Liver (tissue), 9 donors: ENCODE results near the gene PAIP2B. TPM values are rescaled to one million over a fixed set of nuclear protein-coding genes. Genes with fewer than 3 reads are reported as not detected.
"Not testable (repeated sequence)": the region's sequence is repeated elsewhere in the genome, so short reads cannot be mapped to it uniquely, and the experiment has no call there.

Experiments
- DNase-seq: peaks from one replicate; pipeline ENCODE4 v3.0.0-alpha.2; 2017; ENCODE audit warnings: low spot score
- H3K27ac ChIP-seq, 2 donors: one replicate each; pipeline ENCODE4 v1.7.0; 2013; ENCODE audit warnings: inconsistent platforms in 2 of 2, low read length in 2 of 2, control low read depth in 1 of 2, low read depth in 1 of 2, mild to moderate bottlenecking in 1 of 2
- H3K27me3 ChIP-seq, 4 donors: one replicate each; pipeline versions ENCODE4 v1.6.1 to v1.7.0; 2013; ENCODE audit warnings: low read length in 3 of 4, inconsistent platforms in 1 of 4, mild to moderate bottlenecking in 1 of 4, moderate library complexity in 1 of 4; ENCODE audit not compliant: control insufficient read depth in 4 of 4, insufficient read depth in 4 of 4
- H3K36me3 ChIP-seq, 4 donors: one replicate each; pipeline versions ENCODE4 v1.6.1 to v1.7.0; 2013; ENCODE audit warnings: low read length in 3 of 4, mild to moderate bottlenecking in 3 of 4, low read depth in 1 of 4, moderate library complexity in 1 of 4; ENCODE audit not compliant: control insufficient read depth in 4 of 4, insufficient read depth in 3 of 4
- H3K4me1 ChIP-seq, 4 donors: one replicate each; pipeline versions ENCODE4 v1.6.1 to v1.7.0; 2013; ENCODE audit warnings: low read length in 3 of 4, mild to moderate bottlenecking in 3 of 4, moderate library complexity in 1 of 4; ENCODE audit not compliant: control insufficient read depth in 4 of 4, insufficient read depth in 4 of 4
- H3K4me3 ChIP-seq, 3 donors: one replicate each; pipeline versions ENCODE4 v1.6.1 to v1.7.0; 2013; ENCODE audit warnings: low read length in 3 of 3, control low read depth in 1 of 3, low read depth in 1 of 3, mild to moderate bottlenecking in 1 of 3
- H3K9ac ChIP-seq, 2 donors: one replicate each; pipeline ENCODE4 v1.7.0; 2013; ENCODE audit warnings: low read length in 2 of 2, mild to moderate bottlenecking in 2 of 2, moderate library complexity in 2 of 2, control low read depth in 1 of 2, low read depth in 1 of 2
- H3K9me3 ChIP-seq, 4 donors: one replicate each; pipeline versions ENCODE4 v1.6.1 to v1.7.0; 2013; ENCODE audit warnings: low read length in 3 of 4; ENCODE audit not compliant: control insufficient read depth in 4 of 4
- ATF3 ChIP-seq: IDR thresholded peaks from 2 replicates; pipeline ENCODE4 v1.6.1; 2016; ENCODE audit warnings: antibody characterized with exemption
- FOXA1 ChIP-seq: IDR thresholded peaks from 2 replicates; pipeline ENCODE4 v1.6.1; 2016; ENCODE audit warnings: antibody characterized with exemption
- FOXA2 ChIP-seq: IDR thresholded peaks from 2 replicates; pipeline ENCODE4 v1.6.1; 2016; ENCODE audit warnings: antibody characterized with exemption
- GABPA ChIP-seq, 2 donors: IDR thresholded peaks in 1 of 2; conservative IDR thresholded peaks in 1 of 2; 2 replicates each; pipeline ENCODE4 v1.6.1; 2016; ENCODE audit warnings: antibody characterized with exemption in 2 of 2, mild to moderate bottlenecking in 1 of 2, moderate library complexity in 1 of 2
- HNF4G ChIP-seq: IDR thresholded peaks from 2 replicates; pipeline ENCODE4 v1.6.1; 2016; ENCODE audit warnings: antibody characterized with exemption
- JUND ChIP-seq, 2 donors: IDR thresholded peaks; 2 replicates each; pipeline ENCODE4 v1.6.1; 2016; ENCODE audit warnings: antibody characterized with exemption in 2 of 2
- NR2F2 ChIP-seq: IDR thresholded peaks from 2 replicates; pipeline ENCODE4 v1.6.1; 2016; ENCODE audit warnings: antibody characterized with exemption
- RAD21 ChIP-seq, 2 donors: IDR thresholded peaks; 2 replicates each; pipeline ENCODE4 v1.6.1; 2016; ENCODE audit warnings: antibody characterized with exemption in 2 of 2, mild to moderate bottlenecking in 2 of 2
- SP1 ChIP-seq: IDR thresholded peaks from 2 replicates; pipeline ENCODE4 v1.6.1; 2018; ENCODE audit warnings: antibody characterized with exemption, mild to moderate bottlenecking
- WGBS: extraction: QIAGEN DNeasy Blood & Tissue Kit; methylation state at CpG from one replicate; pipeline ENCODE4 v1.1.7; 2013; 5-methylcytosine and 5-hydroxymethylcytosine counted together
- polyA plus RNA-seq, 2 donors: library from polyadenylated mRNA; stranded (reverse) in 1 of 2; unstranded in 1 of 2; fragments of 200-250 nt in 1 of 2; fragments of >200 nt in 1 of 2; fragmentation: Nextera tagmentation in 1 of 2; extraction: Ambion mirVana in 1 of 2; gene quantifications; one replicate each; pipeline versions ENCODE4 v1.2.1 to v1.2.3, GENCODE V29; 2013 to 2015
- total RNA-seq, 2 donors: library from RNA; depleted of rRNA; stranded (reverse); fragments of >200 nt; gene quantifications; one replicate each; pipeline ENCODE4 v1.2.3, GENCODE V29; 2014
- TF ChIP-seq, protein P1 (sequence below): IDR thresholded peaks from 2 replicates; pipeline ENCODE4 v1.6.1; 2016; ENCODE audit warnings: antibody characterized with exemption
- TF ChIP-seq, protein P2 (sequence below): IDR thresholded peaks from 2 replicates; pipeline ENCODE4 v1.6.1; 2016; ENCODE audit warnings: antibody characterized with exemption, mild to moderate bottlenecking
- donor health status: healthy.
- donor health status: healthy.
- donor health status: healthy.
- donor health status: healthy.
- donor health status: healthy.

PAIP2B gene
- total and polyA plus RNA-seq, 4 donors = 4.8 to 28.6 (median 10.6) TPM

DNA sequence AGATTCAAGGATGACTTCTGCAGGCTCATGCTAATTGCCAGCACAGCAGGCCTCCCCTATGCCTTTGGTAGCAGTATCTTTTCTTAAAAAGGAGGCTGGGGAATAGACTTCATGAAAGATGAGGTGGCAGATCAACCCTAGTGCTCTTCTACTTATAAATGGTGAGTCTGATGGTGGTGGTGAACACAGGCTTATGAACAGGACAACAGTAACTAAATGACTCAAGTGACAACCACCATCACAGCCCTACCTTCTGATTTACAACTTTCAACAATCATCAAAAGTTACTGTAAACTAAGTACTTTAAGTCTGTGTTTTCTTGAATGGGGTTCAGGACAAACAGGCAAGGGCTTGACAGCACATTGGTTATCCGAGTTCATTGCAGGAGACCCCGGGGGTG, 39.3 kb downstream of the PAIP2B start:
- 85% methylated on average over 2 of the region's 2 CpGs for WGBS
- no peak for DNase-seq
- H3K9ac ChIP-seq = no peak overlapping the region
- peaks cover 0 to 9% (median 6%) of the 10 kb centered on the region in 4 donors for H3K36me3 ChIP-seq
- H3K9me3 ChIP-seq = no peaks in the 10 kb centered on the region
- H3K4me1 ChIP-seq = no peaks in the 10 kb centered on the region
- no peaks in the 10 kb centered on the region for H3K27me3 ChIP-seq
- TF ChIP-seq SP1 (no peak), ATF3 (no peak)
- no peak overlapping the region for H3K27ac ChIP-seq
- no peak overlapping the region for H3K4me3 ChIP-seq

GRCh38 chr2:71186973-71187372, 39.9 kb downstream of the PAIP2B start:
- no peaks in the 10 kb centered on the region for H3K4me1 ChIP-seq
- no peak overlapping the region for H3K9ac ChIP-seq
- WGBS = 87% methylated on average over 1 of the region's 1 CpG
- H3K27ac ChIP-seq = no peak overlapping the region
- H3K36me3 ChIP-seq = peaks cover 0 to 9% (median 6%) of the 10 kb centered on the region in 4 donors
- DNase-seq = no peak
- H3K27me3 ChIP-seq = no peaks in the 10 kb centered on the region
- H3K9me3 ChIP-seq = no peaks in the 10 kb centered on the region
- TF ChIP-seq FOXA1 (no peak), NR2F2 (no peak), GABPA (IDR thresholded peaks at IDR 0.05 in 1 of 2, conservative IDR thresholded peaks at IDR 0.05 in 1 of 2) (no peak), FOXA2 (no peak), HNF4G (no peak), ATF3 (no peak), SP1 (no peak)
- TF ChIP-seq, protein P1, sequence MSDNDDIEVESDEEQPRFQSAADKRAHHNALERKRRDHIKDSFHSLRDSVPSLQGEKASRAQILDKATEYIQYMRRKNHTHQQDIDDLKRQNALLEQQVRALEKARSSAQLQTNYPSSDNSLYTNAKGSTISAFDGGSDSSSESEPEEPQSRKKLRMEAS = no peak
- no peak overlapping the region for H3K4me3 ChIP-seq

DNA sequence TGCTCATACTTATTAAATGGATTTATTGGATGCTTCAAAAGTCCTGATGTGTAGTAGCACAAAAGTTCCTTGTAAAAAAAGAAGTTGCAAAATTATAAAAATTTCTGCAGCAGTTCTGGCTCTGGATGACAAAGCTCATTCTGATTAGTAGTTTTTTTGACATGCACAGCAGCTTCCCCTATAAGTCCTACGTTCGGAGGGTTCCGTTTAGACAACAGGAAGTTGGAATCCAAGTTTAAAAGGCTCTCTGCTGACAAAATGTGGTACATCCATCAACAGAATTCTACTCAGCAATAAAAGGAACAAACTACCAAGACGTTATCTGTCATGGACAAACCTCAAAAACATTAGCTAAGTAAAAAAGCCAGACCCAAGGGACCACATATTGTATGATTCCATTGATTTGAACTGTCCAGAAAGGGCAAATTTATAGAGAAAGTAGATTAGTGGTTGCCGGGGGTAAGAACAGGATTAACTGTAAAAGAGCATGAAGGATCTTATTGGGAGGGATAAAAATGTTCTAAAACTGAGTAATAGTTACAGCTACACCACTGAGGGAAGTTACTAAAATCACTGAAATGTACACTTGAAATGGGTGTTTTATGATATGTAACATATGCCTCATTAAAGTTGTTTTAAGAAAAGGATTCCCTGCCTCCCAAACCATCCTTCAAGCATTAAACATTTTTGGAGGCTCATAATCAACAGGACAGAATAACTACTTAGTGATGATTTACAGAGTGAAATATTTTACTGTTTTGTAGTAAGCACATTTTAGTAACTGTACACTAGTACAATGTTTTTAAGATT, 43.4 kb downstream of the PAIP2B start:
- DNase-seq, H3K4me1 ChIP-seq, H3K36me3 ChIP-seq, H3K27ac ChIP-seq, H3K9ac ChIP-seq, H3K4me3 ChIP-seq, H3K27me3 ChIP-seq, H3K9me3 ChIP-seq: not testable (repeated sequence)
- 70% methylated on average over 2 of the region's 5 CpGs for WGBS

DNA sequence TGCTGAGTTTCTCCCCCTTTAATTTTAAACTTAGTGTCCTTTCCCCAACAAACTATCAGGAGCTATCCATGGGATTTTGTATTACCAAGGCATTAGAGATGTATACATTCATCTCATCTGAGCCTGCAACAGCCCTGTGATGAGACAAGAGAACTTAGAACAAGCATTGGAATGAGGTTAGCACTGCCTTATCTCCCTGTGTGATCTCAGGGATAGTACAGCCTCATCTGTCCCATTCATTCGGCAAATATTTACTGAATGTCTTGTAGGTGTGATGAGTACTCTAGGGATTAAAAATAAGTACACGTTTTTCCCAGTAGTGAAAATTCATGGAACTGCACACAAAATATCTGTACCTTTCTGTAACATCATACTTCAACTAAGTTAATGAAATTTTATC, 45.6 kb downstream of the PAIP2B start:
- WGBS = 33% methylated on average over 2 of the region's 2 CpGs
- TF ChIP-seq FOXA1 (no peak), JUND (IDR thresholded peaks at IDR 0.05) (no peak), HNF4G (no peak), NR2F2 (no peak), RAD21 (IDR thresholded peaks at IDR 0.05) (no peak)
- TF ChIP-seq, protein P1 = no peak
- TF ChIP-seq, protein P2, sequence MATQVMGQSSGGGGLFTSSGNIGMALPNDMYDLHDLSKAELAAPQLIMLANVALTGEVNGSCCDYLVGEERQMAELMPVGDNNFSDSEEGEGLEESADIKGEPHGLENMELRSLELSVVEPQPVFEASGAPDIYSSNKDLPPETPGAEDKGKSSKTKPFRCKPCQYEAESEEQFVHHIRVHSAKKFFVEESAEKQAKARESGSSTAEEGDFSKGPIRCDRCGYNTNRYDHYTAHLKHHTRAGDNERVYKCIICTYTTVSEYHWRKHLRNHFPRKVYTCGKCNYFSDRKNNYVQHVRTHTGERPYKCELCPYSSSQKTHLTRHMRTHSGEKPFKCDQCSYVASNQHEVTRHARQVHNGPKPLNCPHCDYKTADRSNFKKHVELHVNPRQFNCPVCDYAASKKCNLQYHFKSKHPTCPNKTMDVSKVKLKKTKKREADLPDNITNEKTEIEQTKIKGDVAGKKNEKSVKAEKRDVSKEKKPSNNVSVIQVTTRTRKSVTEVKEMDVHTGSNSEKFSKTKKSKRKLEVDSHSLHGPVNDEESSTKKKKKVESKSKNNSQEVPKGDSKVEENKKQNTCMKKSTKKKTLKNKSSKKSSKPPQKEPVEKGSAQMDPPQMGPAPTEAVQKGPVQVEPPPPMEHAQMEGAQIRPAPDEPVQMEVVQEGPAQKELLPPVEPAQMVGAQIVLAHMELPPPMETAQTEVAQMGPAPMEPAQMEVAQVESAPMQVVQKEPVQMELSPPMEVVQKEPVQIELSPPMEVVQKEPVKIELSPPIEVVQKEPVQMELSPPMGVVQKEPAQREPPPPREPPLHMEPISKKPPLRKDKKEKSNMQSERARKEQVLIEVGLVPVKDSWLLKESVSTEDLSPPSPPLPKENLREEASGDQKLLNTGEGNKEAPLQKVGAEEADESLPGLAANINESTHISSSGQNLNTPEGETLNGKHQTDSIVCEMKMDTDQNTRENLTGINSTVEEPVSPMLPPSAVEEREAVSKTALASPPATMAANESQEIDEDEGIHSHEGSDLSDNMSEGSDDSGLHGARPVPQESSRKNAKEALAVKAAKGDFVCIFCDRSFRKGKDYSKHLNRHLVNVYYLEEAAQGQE = no peak

DNA sequence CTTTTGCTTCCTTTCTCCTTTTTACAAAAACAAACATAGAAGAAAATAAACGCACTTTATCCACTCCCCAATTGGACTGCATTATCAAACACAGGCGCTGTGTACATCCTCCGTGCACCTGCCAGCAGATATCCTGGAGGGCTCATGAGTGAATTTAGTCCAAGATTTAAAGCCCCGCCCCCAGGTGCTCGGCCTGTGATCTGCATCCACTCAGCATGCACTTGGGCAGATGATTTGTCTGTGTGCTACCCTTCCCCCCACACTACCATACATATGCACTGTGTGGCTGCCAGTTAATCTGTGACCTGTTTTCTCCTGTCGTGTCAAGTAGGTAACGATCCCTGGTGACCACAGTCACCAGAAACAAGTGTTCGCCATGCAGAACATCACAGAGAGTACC, 48.1 kb downstream of the PAIP2B start:
- not testable (repeated sequence) for H3K4me3 ChIP-seq, H3K9ac ChIP-seq, DNase-seq, H3K27me3 ChIP-seq, H3K36me3 ChIP-seq, H3K27ac ChIP-seq, H3K4me1 ChIP-seq, H3K9me3 ChIP-seq
- WGBS = 81% methylated on average over 8 of the region's 8 CpGs

More for the DNA sequence above, 45.6 kb downstream of the PAIP2B start:
- no peak overlapping the region for H3K9ac ChIP-seq
- H3K9me3 ChIP-seq = no peaks in the 10 kb centered on the region
- no peaks in the 10 kb centered on the region for H3K4me1 ChIP-seq
- no peak for DNase-seq
- no peak overlapping the region for H3K27ac ChIP-seq
- no peak overlapping the region for H3K4me3 ChIP-seq
- no peaks in the 10 kb centered on the region for H3K27me3 ChIP-seq
- H3K36me3 ChIP-seq = no peaks in the 10 kb centered on the region
